HG03378 (cell line): Measurements from ENCODE around the gene CORO2B.

ENCODE experiments used
- ATAC-seq: cut with Tn5 transposase; IDR thresholded peaks from one replicate; pipeline ENCODE4 v1.9.1; 2021; ENCODE audit warnings: mild to moderate bottlenecking, moderate library complexity; ENCODE audit not compliant: unreplicated experiment

Gene CORO2B

DNA sequence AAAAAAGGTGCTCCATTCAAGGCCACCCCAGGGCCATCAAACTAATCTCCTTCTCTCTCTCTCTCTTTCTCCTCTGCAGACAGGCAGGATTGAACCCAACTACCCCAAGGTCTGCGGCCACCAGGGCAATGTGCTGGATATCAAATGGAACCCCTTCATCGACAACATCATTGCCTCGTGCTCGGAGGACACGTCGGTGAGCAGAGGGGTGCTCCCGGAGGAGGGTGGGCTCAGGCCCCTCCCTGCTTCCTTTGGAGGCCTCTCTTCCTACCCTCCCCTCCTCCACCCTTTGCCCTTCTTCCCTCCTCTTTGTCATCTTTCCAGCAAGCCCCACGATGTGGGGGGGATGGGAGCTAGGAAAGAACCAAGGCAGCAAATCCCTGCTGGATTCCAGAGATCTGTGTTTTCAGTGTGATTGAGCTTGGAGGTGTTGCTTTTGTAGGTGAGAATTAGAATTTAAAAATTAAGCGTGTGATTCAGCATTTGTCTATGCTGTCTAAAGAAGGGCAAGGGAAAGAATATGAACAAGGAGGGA is 116.3 kb downstream of the CORO2B start:
- no peak for ATAC-seq

GRCh38 chr15:68696414-68697363 is 117.9 kb downstream of the CORO2B start:
- no peak for ATAC-seq

DNA sequence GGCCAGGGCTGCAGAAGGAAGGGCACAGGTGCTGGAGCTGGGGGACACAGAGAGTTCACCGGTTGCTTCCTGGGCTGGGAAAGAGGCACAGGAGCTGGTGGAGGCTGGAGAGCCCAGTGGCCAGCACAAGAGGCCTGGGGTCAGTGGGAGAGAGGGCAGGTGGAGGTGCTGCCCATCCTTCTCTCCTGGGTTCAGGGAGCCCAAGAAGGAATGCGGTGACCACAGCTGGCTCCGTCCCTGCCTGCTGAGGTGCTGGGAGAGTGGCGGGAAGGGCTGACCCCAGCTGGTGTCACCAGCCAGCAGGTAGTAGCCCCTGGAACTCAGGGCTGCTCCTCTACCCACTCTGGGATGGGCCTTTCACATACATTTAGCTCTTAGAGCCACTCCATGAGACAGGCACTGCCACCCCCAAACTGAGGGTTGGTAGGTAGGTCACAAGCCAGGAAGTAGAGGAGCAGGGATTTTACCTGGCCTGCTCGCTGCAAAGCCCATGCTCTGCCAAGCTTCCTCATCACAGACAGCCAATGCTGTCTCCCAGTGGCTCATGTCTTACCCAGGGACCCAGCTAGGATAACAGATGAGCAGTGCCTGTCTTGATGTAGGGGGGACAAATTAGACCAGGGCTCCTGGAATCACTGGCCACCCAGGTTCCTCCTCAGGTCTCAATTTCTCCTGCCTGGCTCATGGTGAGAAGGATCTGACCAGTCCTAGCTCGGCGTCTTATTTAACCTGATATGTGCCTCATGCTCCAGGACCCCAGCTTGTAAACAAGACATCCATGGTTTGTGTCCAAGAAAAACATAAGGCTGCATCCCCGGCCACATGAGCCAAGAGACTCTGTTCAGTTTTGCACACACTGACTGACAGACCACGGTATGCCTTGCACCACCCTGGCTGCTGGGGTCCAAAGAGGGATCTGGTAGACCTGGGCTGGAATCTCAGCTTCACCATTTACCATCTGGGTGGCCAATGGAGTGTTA is 119.2 kb downstream of the CORO2B start:
- ATAC-seq, result no peak

GRCh38 chr15:68698708-68699107 is 119.9 kb downstream of the CORO2B start:
- no peak for ATAC-seq

- no peak for ATAC-seq
These were observed 120.5 kb downstream of the CORO2B start for GRCh38 chr15:68699124-68699880.

DNA sequence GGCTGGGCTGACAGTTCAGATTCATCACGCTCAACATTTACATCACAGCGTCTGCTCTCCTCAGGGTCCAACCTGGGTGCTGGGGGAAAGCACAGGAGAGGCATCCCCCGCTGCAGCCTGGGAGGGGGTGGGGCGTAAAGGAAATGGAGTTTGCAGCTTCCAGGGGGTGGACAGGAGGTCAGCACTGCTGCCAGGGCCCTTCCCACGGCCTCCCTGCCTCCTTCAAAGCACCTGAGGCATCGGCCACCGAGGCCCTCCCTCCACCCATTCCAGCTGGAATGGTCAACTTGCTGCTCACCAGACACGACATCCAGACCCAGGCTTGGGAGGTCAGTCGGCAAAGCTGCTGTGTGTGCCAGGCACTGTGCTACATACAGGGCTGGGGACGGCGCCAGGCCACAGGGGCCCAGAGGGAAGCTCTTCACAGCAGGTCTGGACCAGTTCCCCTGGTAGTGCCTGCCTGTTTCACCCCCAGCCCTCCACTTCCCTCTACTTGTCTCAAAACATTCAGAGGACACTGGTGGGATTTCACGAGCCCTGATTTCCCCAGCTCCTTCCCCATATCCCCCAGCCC is 121.2 kb downstream of the CORO2B start:
- no peak for ATAC-seq

DNA sequence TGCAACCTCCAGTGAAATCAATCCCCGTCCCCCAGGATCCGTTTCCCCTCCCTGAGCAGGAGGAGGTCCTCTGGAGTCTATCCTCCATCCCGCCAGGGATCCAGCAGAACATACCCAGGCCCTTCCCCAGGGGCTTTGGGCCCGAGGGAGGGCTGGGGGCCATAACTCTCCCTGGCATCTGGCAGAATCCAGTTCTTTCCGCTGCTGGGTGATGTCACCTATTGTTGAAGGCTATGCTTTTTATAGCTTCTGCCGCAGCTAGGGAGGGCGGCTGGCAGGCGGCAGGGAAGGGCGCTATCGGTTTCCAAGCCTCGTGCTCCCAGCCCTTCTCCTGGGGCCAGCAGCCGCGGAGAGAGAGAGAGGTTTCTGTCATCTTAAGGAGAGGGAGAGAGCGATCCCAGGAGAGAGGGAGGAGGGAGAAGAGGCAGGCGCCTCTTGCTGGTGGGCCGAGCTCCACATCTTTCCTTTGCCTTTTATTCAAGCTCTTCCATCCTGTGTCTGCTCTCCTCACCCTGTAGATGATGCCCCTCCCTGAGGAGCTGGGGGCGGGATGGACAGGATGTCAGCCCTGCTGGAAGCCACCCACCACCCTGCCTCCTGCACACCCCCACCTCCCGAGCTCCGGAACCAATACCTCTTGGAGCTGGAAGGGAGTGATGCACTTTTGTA is 121.8 kb downstream of the CORO2B start:
- no peak for ATAC-seq

- ATAC-seq, result no peak
These were observed 123.1 kb downstream of the CORO2B start for GRCh38 chr15:68701886-68702285.

- no peak for ATAC-seq
These were observed 125.8 kb downstream of the CORO2B start for GRCh38 chr15:68704496-68705021.

GRCh38 chr15:68706256-68706655 is 127.5 kb downstream of the CORO2B start:
- ATAC-seq, result no peak

DNA sequence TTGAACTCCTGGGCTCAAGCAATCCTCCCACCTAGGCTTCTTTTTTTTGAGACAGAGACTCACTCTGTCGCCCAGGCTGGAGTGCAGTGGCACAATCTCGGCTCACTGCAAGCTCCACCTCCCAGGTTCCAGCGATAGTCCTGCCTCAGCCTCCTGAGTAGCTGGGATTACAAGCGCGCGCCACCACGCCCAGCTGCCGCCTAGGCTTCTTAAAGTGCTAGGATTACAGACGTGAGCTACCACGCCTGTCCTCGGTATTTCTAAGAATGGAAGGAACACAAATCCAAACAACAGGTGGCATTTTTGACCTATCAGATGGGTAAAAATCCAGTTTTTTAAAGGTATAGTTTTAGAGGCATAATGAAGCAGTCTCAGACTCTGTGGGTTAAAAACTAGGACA is 128.1 kb downstream of the CORO2B start:
- no peak for ATAC-seq

DNA sequence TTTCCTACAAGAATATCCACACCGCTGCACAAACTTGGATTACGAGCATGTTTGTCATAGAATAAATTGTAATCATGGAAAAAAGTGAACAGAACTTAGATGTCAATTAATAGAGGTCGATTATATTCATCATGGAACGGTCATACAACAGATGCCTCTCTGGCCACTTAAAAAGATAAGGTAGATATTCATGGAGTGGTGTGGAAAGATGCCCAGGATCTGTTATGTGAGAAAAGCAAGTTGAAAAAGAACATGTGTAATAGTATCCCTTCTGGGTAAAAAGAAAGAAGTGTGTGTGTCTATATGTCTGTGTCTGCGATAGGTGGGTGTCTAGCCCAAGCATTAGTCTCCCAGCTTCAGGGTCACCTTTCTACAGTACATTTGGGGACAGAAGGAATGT is 128.6 kb downstream of the CORO2B start:
- ATAC-seq, result no peak

GRCh38 chr15:68709876-68710275 is 131.1 kb downstream of the CORO2B start:
- ATAC-seq, result no peak

DNA sequence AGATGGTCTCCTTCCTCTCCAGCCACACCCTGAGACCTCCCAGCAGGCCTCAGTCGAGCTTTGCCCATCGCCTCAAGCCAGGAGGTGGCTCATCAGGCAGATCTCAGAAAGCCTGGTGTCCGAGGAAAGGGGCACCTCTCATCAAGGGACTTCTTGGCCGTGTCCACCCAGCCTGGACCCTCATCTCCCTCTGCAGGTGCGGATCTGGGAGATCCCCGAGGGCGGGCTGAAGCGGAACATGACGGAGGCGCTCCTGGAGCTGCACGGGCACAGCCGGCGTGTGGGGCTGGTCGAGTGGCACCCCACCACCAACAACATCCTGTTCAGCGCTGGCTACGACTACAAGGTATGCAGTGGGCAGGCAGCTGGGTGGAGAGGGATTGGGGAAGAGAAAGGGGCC is 131.7 kb downstream of the CORO2B start:
- no peak for ATAC-seq

GRCh38 chr15:68711406-68711805 is 132.6 kb downstream of the CORO2B start:
- ATAC-seq, result no peak

DNA sequence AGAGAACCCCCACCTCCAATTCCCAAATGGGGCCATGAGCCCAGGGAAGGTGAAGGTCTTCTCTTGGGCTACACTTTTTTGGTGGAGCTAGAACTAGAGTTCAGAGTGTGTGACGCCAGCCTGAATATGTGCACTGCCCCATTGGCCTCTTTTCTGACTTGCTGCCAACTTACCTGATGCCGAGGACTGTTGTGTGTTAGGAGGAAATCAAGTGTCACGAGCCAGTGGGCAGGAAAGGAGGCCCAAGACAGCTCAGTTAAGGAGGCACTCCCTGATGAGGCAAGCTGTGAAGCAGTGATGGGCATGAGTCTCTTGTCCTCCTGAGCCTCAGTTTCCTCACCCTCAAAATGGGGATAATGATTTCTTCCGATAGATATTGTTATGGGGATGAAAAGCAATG is 134.1 kb downstream of the CORO2B start:
- ATAC-seq, result no peak

DNA sequence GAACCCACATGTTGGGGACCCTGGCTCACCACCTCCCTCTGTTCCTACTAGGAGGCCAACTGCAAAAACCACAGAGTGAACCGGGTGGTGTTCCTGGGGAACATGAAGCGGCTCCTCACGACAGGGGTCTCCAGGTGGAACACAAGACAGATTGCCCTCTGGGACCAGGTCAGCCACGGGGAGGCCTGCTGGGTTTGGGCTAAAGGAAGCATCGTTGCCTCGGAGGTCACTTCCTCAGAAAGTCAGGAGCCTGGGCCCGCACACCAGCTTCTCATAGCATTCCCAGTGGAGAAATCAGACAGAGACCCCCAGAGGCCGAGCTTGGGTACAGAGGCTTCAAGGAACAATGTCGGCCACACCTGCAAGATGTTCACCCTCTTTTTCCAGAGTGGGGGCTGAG is 135.1 kb downstream of the CORO2B start:
- no peak for ATAC-seq

GRCh38 chr15:68715111-68715510 is 136.3 kb downstream of the CORO2B start:
- no peak for ATAC-seq

- ATAC-seq, result no peak
These were observed 139.2 kb downstream of the CORO2B start for GRCh38 chr15:68717951-68718350.
